ENCODE data around the gene DDX51.
"Not testable (repeated sequence)": the region's sequence is repeated elsewhere in the genome, so short reads cannot be mapped to it uniquely, and the experiment has no call there.

DDX51 gene

GRCh38 chr12:132137483-132138125 lies 6.5 kb downstream of the DDX51 start:
- DNase-seq: no peak

GRCh38 chr12:132136226-132136625 lies 7.9 kb downstream of the DDX51 start:
- DNase-seq: not testable (repeated sequence)

GRCh38 chr12:132134653-132135183 lies 9.4 kb downstream of the DDX51 start:
- DNase-seq: not testable (repeated sequence)

- no peak for DNase-seq
Measured at GRCh38 chr12:132133952-132134652, 10.0 kb downstream of the DDX51 start.

GRCh38 chr12:132132609-132133430 lies 11.3 kb downstream of the DDX51 start:
- DNase-seq: no peak

GRCh38 chr12:132131952-132132351 lies 12.2 kb downstream of the DDX51 start:
- DNase-seq: no peak

- no peak for DNase-seq
Measured at GRCh38 chr12:132131229-132131628, 12.9 kb downstream of the DDX51 start.

- no peak for DNase-seq
Measured at GRCh38 chr12:132130690-132131089, 13.4 kb downstream of the DDX51 start.

- no peak for DNase-seq
Measured at GRCh38 chr12:132129007-132129406, 15.1 kb downstream of the DDX51 start.

- DNase-seq: no peak
Measured at GRCh38 chr12:132127041-132127440, 17.1 kb downstream of the DDX51 start.

- DNase-seq: no peak
Measured at GRCh38 chr12:132125736-132126135, 18.4 kb downstream of the DDX51 start.

- DNase-seq: no peak
Measured at GRCh38 chr12:132124766-132125425, 19.2 kb downstream of the DDX51 start.

- DNase-seq: no peak
Measured at GRCh38 chr12:132123970-132124765, 20.0 kb downstream of the DDX51 start.

- DNase-seq: no peak
Measured at GRCh38 chr12:132121283-132121682, 22.8 kb downstream of the DDX51 start.

- no peak for DNase-seq
Measured at GRCh38 chr12:132118876-132119275, 25.2 kb downstream of the DDX51 start.

GRCh38 chr12:132117558-132117875 lies 26.6 kb downstream of the DDX51 start:
- no peak for DNase-seq

GRCh38 chr12:132116709-132117557 lies 27.2 kb downstream of the DDX51 start:
- DNase-seq: no peak

GRCh38 chr12:132115500-132115899 lies 28.6 kb downstream of the DDX51 start:
- no peak for DNase-seq

- no peak for DNase-seq
Measured at GRCh38 chr12:132114667-132115066, 29.5 kb downstream of the DDX51 start.

GRCh38 chr12:132111654-132112304 lies 32.3 kb downstream of the DDX51 start:
- no peak for DNase-seq

GRCh38 chr12:132110677-132111076 lies 33.4 kb downstream of the DDX51 start:
- no peak for DNase-seq
